ENCODE measurements around the gene CLDN17.

CLDN17 gene

GRCh38 chr21:30166705-30167104, at the start of gene CLDN17:
TSS of gene CLDN17 (minus strand) at chr21:30166805. CDS start at chr21:30166617, 188 bp downstream.
- DNase-seq (ENCODE audit: low spot score), result no peak

- DNase-seq (ENCODE audit: low spot score), result no peak
These were observed 49.6 kb upstream of the CLDN17 start, which contains the start of gene CLDN8 for GRCh38 chr21:30216041-30216723. TSS of gene CLDN8 (minus strand) at chr21:30216097. CDS start at chr21:30215925, 172 bp downstream.

- no peak for DNase-seq (ENCODE audit: low spot score)
These were observed 44.5 kb upstream of the CLDN17 start for GRCh38 chr21:30211071-30211470.

GRCh38 chr21:30209601-30210000, 43.0 kb upstream of the CLDN17 start:
- DNase-seq (ENCODE audit: low spot score), result no peak

- no peak for DNase-seq (ENCODE audit: low spot score)
These were observed 40.6 kb upstream of the CLDN17 start for GRCh38 chr21:30207252-30207579.

GRCh38 chr21:30206551-30207251, 40.1 kb upstream of the CLDN17 start:
- DNase-seq (ENCODE audit: low spot score), result no peak

GRCh38 chr21:30200000-30200399, 33.4 kb upstream of the CLDN17 start:
- no peak for DNase-seq (ENCODE audit: low spot score)

GRCh38 chr21:30194701-30195299, 28.2 kb upstream of the CLDN17 start:
- peak; percentile 4 for DNase-seq (ENCODE audit: low spot score)

- DNase-seq (ENCODE audit: low spot score), result no peak
These were observed 26.6 kb upstream of the CLDN17 start for GRCh38 chr21:30193201-30193600.

- no peak for DNase-seq (ENCODE audit: low spot score)
These were observed 23.9 kb upstream of the CLDN17 start for GRCh38 chr21:30190554-30190953.

- no peak for DNase-seq (ENCODE audit: low spot score)
These were observed 23.2 kb upstream of the CLDN17 start for GRCh38 chr21:30189773-30190172.

GRCh38 chr21:30186242-30186641, 19.6 kb upstream of the CLDN17 start:
- DNase-seq (ENCODE audit: low spot score), result no peak

GRCh38 chr21:30168086-30168485, 1.5 kb upstream of the CLDN17 start:
- DNase-seq (ENCODE audit: low spot score), result no peak

GRCh38 chr21:30166171-30166570, 434 bp downstream of the CLDN17 start:
- DNase-seq (ENCODE audit: low spot score), result no peak

GRCh38 chr21:30164796-30165195, 1.8 kb downstream of the CLDN17 start:
- no peak for DNase-seq (ENCODE audit: low spot score)

GRCh38 chr21:30153697-30154340, 12.8 kb downstream of the CLDN17 start:
- DNase-seq (ENCODE audit: low spot score), result no peak

GRCh38 chr21:30152792-30153191, 13.8 kb downstream of the CLDN17 start:
- no peak for DNase-seq (ENCODE audit: low spot score)

- no peak for DNase-seq (ENCODE audit: low spot score)
These were observed 17.7 kb downstream of the CLDN17 start for GRCh38 chr21:30148906-30149305.

GRCh38 chr21:30146558-30147282, 19.9 kb downstream of the CLDN17 start:
- no peak for DNase-seq (ENCODE audit: low spot score)

- DNase-seq (ENCODE audit: low spot score), result no peak
These were observed 28.1 kb downstream of the CLDN17 start for GRCh38 chr21:30138483-30138882.

GRCh38 chr21:30129246-30129645, 37.4 kb downstream of the CLDN17 start:
- no peak for DNase-seq (ENCODE audit: low spot score)

- DNase-seq (ENCODE audit: low spot score), result no peak
These were observed 40.0 kb downstream of the CLDN17 start for GRCh38 chr21:30126576-30126975.
